Ovary (tissue), 3 donors: ENCODE measurements around the gene WEE1.

Source experiments
- POLR2A ChIP-seq: fragments of 450-650 bp; IDR thresholded peaks from one replicate; pipeline ENCODE4 v1.6.1; 2017; ENCODE audit warnings: antibody characterized with exemption, mild to moderate bottlenecking, moderate library complexity
- TF ChIP-seq, protein P1 (sequence below), 3 donors: fragments of 450-650 bp in 2 of 3; fragments of 200-600 bp in 1 of 3; IDR thresholded peaks; one replicate each; pipeline versions ENCODE4 v1.5.1 to v1.8.0; 2016 to 2022; ENCODE audit warnings: antibody characterized with exemption in 3 of 3, mild to moderate bottlenecking in 1 of 3
- donor health status: DM: no; HTN: no; CAD: no.

DNA sequence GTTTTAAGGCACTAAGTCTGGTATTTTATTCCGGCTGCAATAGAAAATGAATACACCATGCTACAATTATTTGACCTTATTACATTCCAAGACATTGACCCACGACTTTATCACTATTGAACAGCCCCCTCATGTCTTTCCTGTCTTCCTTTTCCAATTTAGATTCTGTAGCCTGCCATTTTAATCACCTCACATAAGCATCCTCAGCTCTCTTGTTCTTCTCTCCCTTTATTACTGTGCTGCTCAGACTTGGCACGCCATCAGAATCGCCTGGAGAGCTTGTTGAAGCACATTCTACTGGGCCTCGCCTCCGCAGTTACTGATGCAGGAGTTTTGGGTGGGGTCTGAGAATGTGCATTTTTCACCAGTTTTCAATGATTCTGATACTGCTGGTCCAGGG lies 51.7 kb downstream of the WEE1 start:
- TF ChIP-seq, protein P1, sequence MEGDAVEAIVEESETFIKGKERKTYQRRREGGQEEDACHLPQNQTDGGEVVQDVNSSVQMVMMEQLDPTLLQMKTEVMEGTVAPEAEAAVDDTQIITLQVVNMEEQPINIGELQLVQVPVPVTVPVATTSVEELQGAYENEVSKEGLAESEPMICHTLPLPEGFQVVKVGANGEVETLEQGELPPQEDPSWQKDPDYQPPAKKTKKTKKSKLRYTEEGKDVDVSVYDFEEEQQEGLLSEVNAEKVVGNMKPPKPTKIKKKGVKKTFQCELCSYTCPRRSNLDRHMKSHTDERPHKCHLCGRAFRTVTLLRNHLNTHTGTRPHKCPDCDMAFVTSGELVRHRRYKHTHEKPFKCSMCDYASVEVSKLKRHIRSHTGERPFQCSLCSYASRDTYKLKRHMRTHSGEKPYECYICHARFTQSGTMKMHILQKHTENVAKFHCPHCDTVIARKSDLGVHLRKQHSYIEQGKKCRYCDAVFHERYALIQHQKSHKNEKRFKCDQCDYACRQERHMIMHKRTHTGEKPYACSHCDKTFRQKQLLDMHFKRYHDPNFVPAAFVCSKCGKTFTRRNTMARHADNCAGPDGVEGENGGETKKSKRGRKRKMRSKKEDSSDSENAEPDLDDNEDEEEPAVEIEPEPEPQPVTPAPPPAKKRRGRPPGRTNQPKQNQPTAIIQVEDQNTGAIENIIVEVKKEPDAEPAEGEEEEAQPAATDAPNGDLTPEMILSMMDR (IDR thresholded peaks at IDR 0.05), result no peak
- no peak for TF ChIP-seq POLR2A
